Right lobe of liver (tissue), 4 donors: ENCODE results near the gene SLC19A2.

ENCODE experiments used
- POLR2A ChIP-seq: fragments of 450-650 bp; IDR thresholded peaks from one replicate; pipeline ENCODE4 v1.6.1; 2017; ENCODE audit warnings: antibody characterized with exemption, mild to moderate bottlenecking
- TF ChIP-seq, protein P1 (sequence below), 4 donors: fragments of 200-600 bp in 3 of 4; fragments of 450-650 bp in 1 of 4; IDR thresholded peaks; one replicate each; pipeline versions ENCODE4 v1.5.1 to v1.8.0; 2016 to 2022; ENCODE audit warnings: antibody characterized with exemption in 4 of 4, mild to moderate bottlenecking in 2 of 4
- donor health status: DM: no; HTN: no; CAD: no.
- donor health status: DM: no; HTN: no; CAD: no.
- donor health status: DM: no; HTN: yes; CAD: no.

DNA sequence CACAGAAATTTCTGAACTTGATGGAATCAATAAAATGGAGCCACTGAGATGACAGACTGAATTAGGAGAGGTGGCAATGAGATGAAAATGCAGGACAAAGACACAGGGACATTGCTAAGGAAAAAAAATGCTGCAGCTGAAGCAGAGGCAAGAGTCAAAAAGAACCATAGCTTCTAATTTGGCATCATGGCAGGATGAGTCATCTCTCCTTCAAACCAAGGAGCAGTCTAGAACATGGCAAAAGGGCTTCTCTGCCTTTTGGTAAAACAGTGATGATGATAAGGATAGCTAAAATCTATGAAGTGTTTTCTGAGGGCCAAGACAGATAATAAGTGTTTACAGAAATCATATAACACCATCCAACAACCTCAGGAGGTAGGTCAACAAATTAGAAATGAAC is 16.8 kb downstream of the SLC19A2 start:
- no peak for TF ChIP-seq POLR2A
- TF ChIP-seq, protein P1, sequence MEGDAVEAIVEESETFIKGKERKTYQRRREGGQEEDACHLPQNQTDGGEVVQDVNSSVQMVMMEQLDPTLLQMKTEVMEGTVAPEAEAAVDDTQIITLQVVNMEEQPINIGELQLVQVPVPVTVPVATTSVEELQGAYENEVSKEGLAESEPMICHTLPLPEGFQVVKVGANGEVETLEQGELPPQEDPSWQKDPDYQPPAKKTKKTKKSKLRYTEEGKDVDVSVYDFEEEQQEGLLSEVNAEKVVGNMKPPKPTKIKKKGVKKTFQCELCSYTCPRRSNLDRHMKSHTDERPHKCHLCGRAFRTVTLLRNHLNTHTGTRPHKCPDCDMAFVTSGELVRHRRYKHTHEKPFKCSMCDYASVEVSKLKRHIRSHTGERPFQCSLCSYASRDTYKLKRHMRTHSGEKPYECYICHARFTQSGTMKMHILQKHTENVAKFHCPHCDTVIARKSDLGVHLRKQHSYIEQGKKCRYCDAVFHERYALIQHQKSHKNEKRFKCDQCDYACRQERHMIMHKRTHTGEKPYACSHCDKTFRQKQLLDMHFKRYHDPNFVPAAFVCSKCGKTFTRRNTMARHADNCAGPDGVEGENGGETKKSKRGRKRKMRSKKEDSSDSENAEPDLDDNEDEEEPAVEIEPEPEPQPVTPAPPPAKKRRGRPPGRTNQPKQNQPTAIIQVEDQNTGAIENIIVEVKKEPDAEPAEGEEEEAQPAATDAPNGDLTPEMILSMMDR (IDR thresholded peaks at IDR 0.05) = no peak
